GM23338 (cell line): ENCODE results near the gene GNAI1. TPM values are rescaled to one million over a fixed set of nuclear protein-coding genes. Genes with fewer than 3 reads are reported as not detected.

ENCODE experiments used
- ATAC-seq: fragments of 200-7000 bp; cut with Tn5 transposase; 3 replicates; pipeline ENCODE4 v1.9.1; 2020
- DNase-seq: peaks from one replicate; pipeline ENCODE4 v3.0.0-alpha.2; 2015; ENCODE audit warnings: low spot score
- H2AFZ ChIP-seq: fragments of 200-600 bp; sonication (generic); 2 replicates; pipeline ENCODE4 v1.8.0; 2016; ENCODE audit warnings: antibody characterized with exemption, mild to moderate bottlenecking, moderate library complexity
- H3F3A ChIP-seq: fragments of 200-600 bp; sonication (generic); replicated peaks from 2 replicates; pipeline ENCODE4 v1.8.0; 2017; ENCODE audit warnings: antibody characterized with exemption, mixed run types, low read depth
- H3K27ac ChIP-seq: fragments of 200-600 bp; sonication (generic); 2 replicates; pipeline ENCODE4 v1.6.1; 2016; ENCODE audit warnings: low read depth
- H3K27me3 ChIP-seq: fragments of 200-600 bp; sonication (generic); 2 replicates; pipeline ENCODE4 v1.8.0; 2016; ENCODE audit warnings: mild to moderate bottlenecking, mixed run types, moderate library complexity; ENCODE audit not compliant: insufficient read depth
- H3K36me3 ChIP-seq: fragments of 200-600 bp; sonication (generic); 2 replicates; pipeline ENCODE4 v1.8.0; 2016; ENCODE audit warnings: mild to moderate bottlenecking; ENCODE audit not compliant: insufficient read depth
- H3K4me1 ChIP-seq: fragments of 200-600 bp; sonication (generic); 2 replicates; pipeline ENCODE4 v1.8.0; 2016; ENCODE audit warnings: mild to moderate bottlenecking, moderate library complexity; ENCODE audit not compliant: insufficient read depth
- H3K4me2 ChIP-seq: fragments of 200-600 bp; sonication (generic); 2 replicates; pipeline ENCODE4 v1.7.1; 2017; ENCODE audit warnings: mixed run types
- H3K4me3 ChIP-seq: fragments of 200-600 bp; sonication (generic); 2 replicates; pipeline ENCODE4 v1.6.1; 2016; ENCODE audit warnings: mixed run types
- H3K79me2 ChIP-seq: fragments of 200-600 bp; sonication (generic); replicated peaks from 2 replicates; pipeline ENCODE4 v1.8.0; 2017; ENCODE audit warnings: mild to moderate bottlenecking; ENCODE audit not compliant: insufficient read depth
- H3K9me2 ChIP-seq: fragments of 200-600 bp; sonication (generic); 2 replicates; pipeline ENCODE4 v1.8.0; 2017; ENCODE audit not compliant: insufficient read depth
- H4K20me1 ChIP-seq: fragments of 200-600 bp; sonication (generic); replicated peaks from 2 replicates; pipeline ENCODE4 v1.8.0; 2017; ENCODE audit warnings: mild to moderate bottlenecking; ENCODE audit not compliant: insufficient read depth
- H3K27ac Mint-ChIP-seq: 2 replicates; pipeline ENCODE4 v1.8.0; 2020; ENCODE audit warnings: inconsistent platforms, mild to moderate bottlenecking, moderate library complexity, mixed read lengths
- H3K27me3 Mint-ChIP-seq: 3 replicates; pipeline ENCODE4 v1.8.0; 2022; ENCODE audit warnings: low read depth, mild to moderate bottlenecking, moderate library complexity, mixed read lengths, inconsistent platforms; ENCODE audit not compliant: insufficient read depth, poor library complexity
- H3K36me3 Mint-ChIP-seq: 3 replicates; pipeline ENCODE4 v1.8.0; 2021; ENCODE audit warnings: low read depth, mild to moderate bottlenecking, inconsistent platforms, moderate library complexity, mixed read lengths
- H3K4me1 Mint-ChIP-seq: 3 replicates; pipeline ENCODE4 v1.8.0; 2020; ENCODE audit warnings: mild to moderate bottlenecking, inconsistent platforms, mixed read lengths
- H3K4me3 Mint-ChIP-seq: 3 replicates; pipeline ENCODE4 v1.8.0; 2021; ENCODE audit warnings: moderate library complexity, mild to moderate bottlenecking, inconsistent platforms, mixed read lengths
- H3K9me3 Mint-ChIP-seq: 3 replicates; pipeline ENCODE4 v1.8.0; 2020; ENCODE audit warnings: moderate library complexity, mild to moderate bottlenecking, inconsistent platforms, mixed read lengths
- EZH2 ChIP-seq: fragments of 200-600 bp; sonication (generic); IDR thresholded peaks from one replicate; pipeline ENCODE4 v1.8.0; 2017; ENCODE audit warnings: antibody characterized with exemption, mild to moderate bottlenecking, low read depth; ENCODE audit not compliant: unreplicated experiment
- EZH2phosphoT487 ChIP-seq: fragments of 200-600 bp; sonication (generic); IDR thresholded peaks from one replicate; pipeline ENCODE4 v1.8.1; 2018; ENCODE audit warnings: antibody characterized with exemption; ENCODE audit not compliant: unreplicated experiment
- NANOG ChIP-seq: IDR thresholded peaks from 2 replicates; pipeline ENCODE4 v1.6.1; 2016; ENCODE audit warnings: antibody characterized with exemption, borderline replicate concordance
- POLR2AphosphoS5 ChIP-seq: IDR thresholded peaks from 2 replicates; pipeline ENCODE4 v1.6.1; 2016; ENCODE audit warnings: antibody characterized with exemption, low read depth
- REST ChIP-seq: IDR thresholded peaks from one replicate; pipeline ENCODE4 v1.6.1; 2018; ENCODE audit warnings: antibody characterized with exemption; ENCODE audit not compliant: unreplicated experiment
- ZNF114 ChIP-seq: fragments of 250-450 bp; sonication (Bioruptor Pico); IDR thresholded peaks from 2 replicates; pipeline ENCODE4 v1.5.0; 2020; ENCODE audit warnings: mild to moderate bottlenecking, moderate library complexity
- ZNF331 ChIP-seq: fragments of 250-450 bp; sonication (Bioruptor Pico); IDR thresholded peaks from 2 replicates; pipeline ENCODE4 v1.5.0; 2020; ENCODE audit warnings: low read depth, mild to moderate bottlenecking, moderate library complexity
- polyA plus RNA-seq: library from polyadenylated mRNA; unstranded; fragments of >200 nt; fragmentation: Nextera tagmentation; extraction: Ambion mirVana; gene quantifications from 2 replicates; pipeline ENCODE4 v1.2.1, GENCODE V29; 2016
- total RNA-seq: library from RNA; depleted of rRNA; stranded (reverse); fragments of >200 nt; shearing (Covaris generic); gene quantifications from 2 replicates; pipeline ENCODE4 v1.2.3, GENCODE V29; 2014
- TF ChIP-seq, protein P1 (sequence below), 2 experiments: fragments of 200-600 bp in 1 of 2; sonication (generic) in 1 of 2; conservative IDR thresholded peaks; 2 replicates each; pipeline versions ENCODE4 v1.5.1 to v1.6.1; 2016 to 2017; ENCODE audit warnings: antibody characterized with exemption in 2 of 2, low read depth in 2 of 2, mild to moderate bottlenecking in 2 of 2, moderate library complexity in 1 of 2
- TF ChIP-seq, protein P2 (sequence below): IDR thresholded peaks from 2 replicates; pipeline ENCODE4 v1.6.1; 2016; ENCODE audit warnings: antibody characterized with exemption

The GNAI1 gene
- total and polyA plus RNA-seq, 2 experiments from 2014 or later, result 31.3 to 36.9 TPM

DNA sequence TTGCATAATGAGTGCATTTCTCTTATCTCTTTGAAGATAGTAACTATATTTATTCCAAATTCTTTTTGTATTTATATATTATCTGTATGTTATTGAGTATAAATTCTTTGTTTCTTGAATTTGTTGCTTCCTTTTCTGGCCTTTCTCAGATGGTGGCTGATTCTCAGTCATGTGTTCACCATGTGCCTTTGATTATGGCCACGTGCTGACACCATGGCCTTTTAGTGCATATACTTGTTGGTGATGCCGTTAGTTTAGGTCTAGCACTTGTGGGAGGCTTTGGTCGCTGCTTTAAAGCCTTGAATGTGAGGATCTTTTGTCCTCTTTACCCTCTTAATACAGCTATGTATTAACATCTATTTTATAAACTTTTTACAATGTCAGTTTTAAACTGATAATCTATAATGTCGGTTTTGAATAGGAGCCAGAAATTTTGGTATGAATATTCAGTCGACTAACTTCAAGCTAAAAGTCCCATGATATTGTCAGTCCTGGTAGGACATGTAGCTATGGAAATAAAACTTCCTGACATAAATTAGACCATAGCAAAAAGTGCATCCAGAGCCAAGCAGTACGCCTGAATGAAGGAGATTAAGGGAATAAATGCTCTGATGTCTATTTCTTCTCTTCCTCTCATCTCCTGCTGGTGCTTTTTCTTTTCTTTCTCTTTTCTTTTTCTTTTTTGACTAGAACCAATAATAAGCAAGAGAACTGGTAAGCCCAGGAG is 130.3 kb downstream of the GNAI1 start:
- Mint-ChIP-seq H3K4me3 (no peak overlapping the region), H3K4me1 (peaks cover 17% of the 10 kb centered on the region; the same call in 2 of the 3 replicates), H3K27me3 (peaks cover 1% of the 10 kb centered on the region), H3K27ac (no peak overlapping the region), H3K36me3 (no peaks in the 10 kb centered on the region), H3K9me3 (no peaks in the 10 kb centered on the region)
- H3F3A ChIP-seq, result no peaks in the 10 kb centered on the region
- TF ChIP-seq EZH2 (no peak), ZNF114 (CRISPR knock-in tag) (no peak), ZNF331 (CRISPR knock-in tag) (no peak), POLR2AphosphoS5 (no peak), REST (no peak), NANOG (no peak), EZH2phosphoT487 (no peak)
- TF ChIP-seq, protein P1, sequence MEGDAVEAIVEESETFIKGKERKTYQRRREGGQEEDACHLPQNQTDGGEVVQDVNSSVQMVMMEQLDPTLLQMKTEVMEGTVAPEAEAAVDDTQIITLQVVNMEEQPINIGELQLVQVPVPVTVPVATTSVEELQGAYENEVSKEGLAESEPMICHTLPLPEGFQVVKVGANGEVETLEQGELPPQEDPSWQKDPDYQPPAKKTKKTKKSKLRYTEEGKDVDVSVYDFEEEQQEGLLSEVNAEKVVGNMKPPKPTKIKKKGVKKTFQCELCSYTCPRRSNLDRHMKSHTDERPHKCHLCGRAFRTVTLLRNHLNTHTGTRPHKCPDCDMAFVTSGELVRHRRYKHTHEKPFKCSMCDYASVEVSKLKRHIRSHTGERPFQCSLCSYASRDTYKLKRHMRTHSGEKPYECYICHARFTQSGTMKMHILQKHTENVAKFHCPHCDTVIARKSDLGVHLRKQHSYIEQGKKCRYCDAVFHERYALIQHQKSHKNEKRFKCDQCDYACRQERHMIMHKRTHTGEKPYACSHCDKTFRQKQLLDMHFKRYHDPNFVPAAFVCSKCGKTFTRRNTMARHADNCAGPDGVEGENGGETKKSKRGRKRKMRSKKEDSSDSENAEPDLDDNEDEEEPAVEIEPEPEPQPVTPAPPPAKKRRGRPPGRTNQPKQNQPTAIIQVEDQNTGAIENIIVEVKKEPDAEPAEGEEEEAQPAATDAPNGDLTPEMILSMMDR (conservative IDR thresholded peaks at IDR 0.05; ENCODE audit: low read depth in 2 of 2), result no peak
- TF ChIP-seq, protein P2, sequence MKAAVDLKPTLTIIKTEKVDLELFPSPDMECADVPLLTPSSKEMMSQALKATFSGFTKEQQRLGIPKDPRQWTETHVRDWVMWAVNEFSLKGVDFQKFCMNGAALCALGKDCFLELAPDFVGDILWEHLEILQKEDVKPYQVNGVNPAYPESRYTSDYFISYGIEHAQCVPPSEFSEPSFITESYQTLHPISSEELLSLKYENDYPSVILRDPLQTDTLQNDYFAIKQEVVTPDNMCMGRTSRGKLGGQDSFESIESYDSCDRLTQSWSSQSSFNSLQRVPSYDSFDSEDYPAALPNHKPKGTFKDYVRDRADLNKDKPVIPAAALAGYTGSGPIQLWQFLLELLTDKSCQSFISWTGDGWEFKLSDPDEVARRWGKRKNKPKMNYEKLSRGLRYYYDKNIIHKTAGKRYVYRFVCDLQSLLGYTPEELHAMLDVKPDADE, result no peak
- DNase-seq (no peak), ATAC-seq (no peak)
- H3K27me3 ChIP-seq, result no peaks in the 10 kb centered on the region
- H4K20me1 ChIP-seq, result no peaks in the 10 kb centered on the region
- no peaks in the 10 kb centered on the region for H3K36me3 ChIP-seq
- H2AFZ ChIP-seq, result no peak overlapping the region
- no peak overlapping the region for H3K4me2 ChIP-seq
- H3K79me2 ChIP-seq, result no peaks in the 10 kb centered on the region
- no peaks in the 10 kb centered on the region for H3K9me2 ChIP-seq
- no peak overlapping the region for H3K4me3 ChIP-seq
- H3K27ac ChIP-seq, result no peak overlapping the region
- H3K4me1 ChIP-seq, result peaks cover 8% of the 10 kb centered on the region; the same call in 1 of the 2 replicates
